Esophagus (tissue), 2 donors: ENCODE results near the gene MINPP1. TPM values are rescaled to one million over a fixed set of nuclear protein-coding genes. Genes with fewer than 3 reads are reported as not detected.
"Not testable (repeated sequence)": the region's sequence is repeated elsewhere in the genome, so short reads cannot be mapped to it uniquely, and the experiment has no call there.

Experiments used
- H3K27ac ChIP-seq, 2 donors: one replicate each; pipeline ENCODE4 v1.5.1; 2013; ENCODE audit warnings: low read depth in 2 of 2, mild to moderate bottlenecking in 2 of 2, inconsistent platforms in 1 of 2, low read length in 1 of 2, moderate library complexity in 1 of 2
- H3K27me3 ChIP-seq, 2 donors: one replicate each; pipeline ENCODE4 v1.6.1; 2013; ENCODE audit warnings: low read length in 2 of 2, control low read depth in 1 of 2, mild to moderate bottlenecking in 1 of 2; ENCODE audit not compliant: insufficient read depth in 2 of 2, control insufficient read depth in 1 of 2
- H3K36me3 ChIP-seq, 2 donors: one replicate each; pipeline ENCODE4 v1.6.1; 2013; ENCODE audit warnings: low read length in 1 of 2; ENCODE audit not compliant: control insufficient read depth in 2 of 2, insufficient read depth in 2 of 2
- H3K4me1 ChIP-seq, 2 donors: one replicate each; pipeline ENCODE4 v1.6.1; 2013; ENCODE audit warnings: low read length in 1 of 2; ENCODE audit not compliant: control insufficient read depth in 2 of 2, insufficient read depth in 2 of 2
- H3K4me3 ChIP-seq, 2 donors: one replicate each; pipeline ENCODE4 v1.5.1; 2013; ENCODE audit warnings: low read length in 2 of 2, mild to moderate bottlenecking in 2 of 2, low read depth in 1 of 2, moderate library complexity in 1 of 2
- H3K9me3 ChIP-seq, 2 donors: one replicate each; pipeline ENCODE4 v1.6.1; 2013; ENCODE audit warnings: mild to moderate bottlenecking in 2 of 2, low read depth in 1 of 2, low read length in 1 of 2, moderate library complexity in 1 of 2; ENCODE audit not compliant: control insufficient read depth in 2 of 2, insufficient read depth in 1 of 2
- WGBS, 2 donors: extraction: QIAGEN DNeasy Blood & Tissue Kit; methylation state at CpG; one replicate each; pipeline ENCODE4 v1.1.7; 2013; 5-methylcytosine and 5-hydroxymethylcytosine counted together
- polyA plus RNA-seq, 2 donors: library from polyadenylated mRNA; stranded (reverse); fragments of 200-250 nt; gene quantifications; one replicate each; pipeline ENCODE4 v1.2.3, GENCODE V29; 2013
- donor health status: healthy with polysubstance abuse.
- donor health status: Bipolar disorder and iron deficiency.

Gene MINPP1
- polyA plus RNA-seq, 2 donors = 1.3 to 2.3 TPM

DNA sequence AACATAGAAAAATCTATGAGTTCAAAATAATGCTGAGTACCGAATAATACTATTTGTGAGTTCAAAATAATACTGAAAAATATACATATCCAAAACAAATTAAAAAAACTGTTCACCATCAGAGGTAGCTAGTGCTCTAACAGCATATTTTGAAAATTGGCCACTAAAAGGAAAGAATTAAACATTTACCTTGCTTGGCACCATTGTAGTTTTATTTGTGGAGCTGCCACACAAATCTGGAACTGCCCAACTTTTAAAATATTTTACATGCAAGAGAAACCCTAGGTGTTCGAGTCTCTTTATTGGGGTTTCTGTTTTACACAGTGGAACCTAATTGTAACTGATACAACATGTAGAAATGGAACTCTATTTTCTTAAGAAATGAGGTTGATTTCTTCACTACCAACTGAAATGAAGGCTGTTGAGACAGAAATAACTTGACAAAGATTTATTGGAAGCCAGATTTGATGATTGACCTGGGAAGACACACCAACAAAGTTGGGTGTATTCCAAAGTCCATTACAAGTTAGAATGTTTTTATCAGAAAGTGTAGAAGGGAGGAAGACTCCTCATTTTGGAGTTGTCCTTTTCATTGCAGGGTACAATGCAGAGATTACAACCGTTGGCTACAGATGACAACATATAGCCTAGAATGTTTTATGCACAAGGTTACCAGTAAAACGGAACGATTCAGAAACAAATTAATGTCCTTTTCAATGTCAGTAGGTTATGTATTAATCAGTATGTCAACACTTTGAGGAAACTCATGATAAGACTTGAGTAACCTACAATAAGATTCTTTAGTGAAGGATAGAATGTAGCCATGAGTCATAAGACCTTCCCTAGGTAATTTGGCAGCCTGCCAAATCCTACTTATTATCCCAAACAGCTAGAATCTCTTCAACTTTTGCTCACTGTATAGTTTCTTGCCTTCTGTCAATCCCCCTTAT lies 81.1 kb downstream of the MINPP1 start:
- Histone ChIP-seq H3K4me1 (no peaks in the 10 kb centered on the region), H3K9me3 (no peaks in the 10 kb centered on the region), H3K36me3 (no peaks in the 10 kb centered on the region), H3K27ac (no peak overlapping the region), H3K4me3 (no peak overlapping the region), H3K27me3 (no peaks in the 10 kb centered on the region)
- WGBS, 2 donors = 55 to 61% methylated on average over 5 of the region's 5 CpGs

DNA sequence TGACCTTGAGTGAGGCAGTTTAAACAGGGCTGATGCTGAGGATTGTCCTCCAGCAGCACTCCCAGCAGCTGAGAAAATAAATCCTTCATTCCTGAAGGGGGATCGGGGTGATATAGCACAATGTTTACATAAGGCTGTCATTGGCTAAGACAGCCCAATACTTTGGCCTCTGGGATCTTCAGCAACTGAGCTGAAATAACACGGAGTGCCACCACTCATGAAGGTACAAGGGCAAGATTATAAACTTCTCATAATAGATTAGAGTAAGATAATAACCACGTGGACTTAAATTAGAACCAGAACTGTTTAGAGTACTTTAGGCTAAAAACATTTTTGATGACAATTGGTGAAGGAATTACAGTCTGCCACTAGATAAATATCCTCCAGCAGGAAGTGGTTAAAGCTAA lies 85.0 kb downstream of the MINPP1 start:
- no peaks in the 10 kb centered on the region for H3K27me3 ChIP-seq
- WGBS, 2 donors = 44 to 50% methylated on average over 3 of the region's 3 CpGs
- H3K4me1 ChIP-seq = no peaks in the 10 kb centered on the region
- no peaks in the 10 kb centered on the region for H3K36me3 ChIP-seq
- H3K4me3 ChIP-seq = no peak overlapping the region
- H3K27ac ChIP-seq = no peak overlapping the region
- H3K9me3 ChIP-seq = no peaks in the 10 kb centered on the region

- Histone ChIP-seq H3K27ac (no peak overlapping the region), H3K36me3 (no peaks in the 10 kb centered on the region), H3K4me1 (peaks cover 0 to 3% of the 10 kb centered on the region in 2 donors), H3K27me3 (no peaks in the 10 kb centered on the region), H3K4me3 (no peak overlapping the region), H3K9me3 (no peaks in the 10 kb centered on the region)
- WGBS, 2 donors = 77 to 93% methylated on average over 2 of the region's 2 CpGs
Observed at GRCh38 chr10:87590705-87591588, 86.3 kb downstream of the MINPP1 start.

DNA sequence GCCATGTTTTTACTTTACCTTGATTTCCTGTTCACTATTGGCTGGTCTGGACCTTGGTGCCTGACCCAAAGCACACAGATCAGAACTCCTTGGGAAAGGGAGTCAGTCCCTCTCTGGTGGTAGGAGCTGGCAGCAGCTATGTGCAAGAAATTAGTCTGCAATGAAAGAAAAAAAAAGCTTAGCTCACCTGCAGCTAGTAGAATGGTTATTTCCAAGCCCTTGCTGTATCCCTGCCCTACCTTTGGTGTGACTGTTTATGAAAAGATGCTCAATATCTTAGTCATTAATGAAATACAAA lies 86.8 kb downstream of the MINPP1 start:
- Histone ChIP-seq H3K27me3 (no peaks in the 10 kb centered on the region), H3K9me3 (no peaks in the 10 kb centered on the region), H3K4me1 (peaks cover 0 to 3% of the 10 kb centered on the region in 2 donors), H3K27ac (no peak overlapping the region), H3K4me3 (no peak overlapping the region), H3K36me3 (no peaks in the 10 kb centered on the region)

- not testable (repeated sequence) for H3K4me3 ChIP-seq, H3K9me3 ChIP-seq, H3K4me1 ChIP-seq, H3K36me3 ChIP-seq, H3K27me3 ChIP-seq
- 85% methylated on average over 4 of the region's 4 CpGs for WGBS, 2 donors
- H3K27ac ChIP-seq = peak overlapping the region in 1 of 2 donors; percentile 24
Observed at GRCh38 chr10:87592920-87593319, 88.2 kb downstream of the MINPP1 start.

DNA sequence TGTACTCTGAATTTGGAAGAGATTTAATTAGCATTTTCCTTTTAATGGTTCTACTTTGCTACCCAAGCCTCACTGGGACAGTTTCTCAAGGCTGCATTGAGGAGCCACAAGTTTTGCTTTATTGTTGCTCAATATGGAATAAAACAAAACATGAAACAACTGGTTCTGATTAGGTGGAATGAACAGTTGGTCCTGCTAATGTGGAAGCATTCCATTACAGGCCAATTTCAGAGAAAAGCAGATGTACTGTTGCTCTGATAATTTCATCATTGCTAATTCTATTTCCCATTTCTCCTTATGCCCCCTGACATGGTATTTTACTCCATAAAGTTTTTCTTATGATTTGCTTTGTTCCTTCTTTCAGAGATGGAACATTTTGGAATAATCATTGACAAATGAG lies 89.0 kb downstream of the MINPP1 start:
- Histone ChIP-seq H3K4me3 (no peak overlapping the region), H3K9me3 (no peaks in the 10 kb centered on the region), H3K27me3 (no peaks in the 10 kb centered on the region), H3K27ac (no peak overlapping the region), H3K36me3 (no peaks in the 10 kb centered on the region), H3K4me1 (peaks cover 0 to 3% of the 10 kb centered on the region in 2 donors)

GRCh38 chr10:87594181-87594580 lies 89.5 kb downstream of the MINPP1 start:
- Histone ChIP-seq H3K4me1 (peaks cover 0 to 3% of the 10 kb centered on the region in 2 donors), H3K27me3 (no peaks in the 10 kb centered on the region), H3K36me3 (no peaks in the 10 kb centered on the region), H3K9me3 (no peaks in the 10 kb centered on the region), H3K27ac (no peak overlapping the region), H3K4me3 (no peak overlapping the region)
- WGBS, 2 donors = 33 to 59% methylated on average over 1 of the region's 1 CpG

GRCh38 chr10:87594864-87595263 lies 90.2 kb downstream of the MINPP1 start:
- Histone ChIP-seq H3K4me1 (peaks cover 0 to 3% of the 10 kb centered on the region in 2 donors), H3K27ac (no peak overlapping the region), H3K36me3 (no peaks in the 10 kb centered on the region), H3K27me3 (no peaks in the 10 kb centered on the region), H3K4me3 (no peak overlapping the region), H3K9me3 (peaks cover 0 to 2% of the 10 kb centered on the region in 2 donors)
- 32 to 34% methylated on average over 2 of the region's 2 CpGs for WGBS, 2 donors

GRCh38 chr10:87596351-87596750 lies 91.7 kb downstream of the MINPP1 start:
- 41 to 57% methylated on average over 1 of the region's 1 CpG for WGBS, 2 donors
- H3K27me3 ChIP-seq = no peaks in the 10 kb centered on the region
- H3K36me3 ChIP-seq = no peaks in the 10 kb centered on the region
- H3K9me3 ChIP-seq = peaks cover 0 to 2% of the 10 kb centered on the region in 2 donors
- peaks cover 0 to 3% of the 10 kb centered on the region in 2 donors for H3K4me1 ChIP-seq
- no peak overlapping the region for H3K4me3 ChIP-seq
- H3K27ac ChIP-seq = no peak overlapping the region
